Fibroblast of lung (primary cell): ENCODE data around the gene ATP6V0B. TPM values are rescaled to one million over a fixed set of nuclear protein-coding genes. Genes with fewer than 3 reads are reported as not detected.

Experiments used
- DNase-seq, 2 donors: peaks; one replicate each; pipeline versions ENCODE4 v3.0.0 to v3.0.0-alpha.2; 2010; ENCODE audit warnings: low read depth in 2 of 2
- H2AFZ ChIP-seq: 2 replicates; pipeline ENCODE4 v1.5.1; 2012; ENCODE audit warnings: low read length, control low read depth, inconsistent platforms
- H3K27ac ChIP-seq: 2 replicates; pipeline ENCODE4 v1.5.1; 2011; ENCODE audit warnings: low read length, control low read depth; ENCODE audit not compliant: insufficient read depth
- H3K27me3 ChIP-seq: 2 replicates; pipeline ENCODE4 v1.5.1; 2011; ENCODE audit warnings: mild to moderate bottlenecking, low read length; ENCODE audit not compliant: control insufficient read depth, insufficient read depth
- H3K36me3 ChIP-seq: 2 replicates; pipeline ENCODE4 v1.5.1; 2011; ENCODE audit warnings: low read length; ENCODE audit not compliant: control insufficient read depth, insufficient read depth
- H3K4me1 ChIP-seq: 2 replicates; pipeline ENCODE4 v1.5.1; 2011; ENCODE audit warnings: low read length; ENCODE audit not compliant: control insufficient read depth, insufficient read depth; ENCODE audit errors: extremely low read depth
- H3K4me2 ChIP-seq: 2 replicates; pipeline ENCODE4 v1.5.1; 2011; ENCODE audit warnings: low read length, control low read depth; ENCODE audit not compliant: insufficient read depth; ENCODE audit errors: extremely low read depth
- H3K4me3 ChIP-seq, 4 experiments: fragments of 200-600 bp in 1 of 4; sonication (generic) in 1 of 4; replicated peaks in 1 of 4; 2 replicates each; pipeline ENCODE4 v1.5.1; 2011 to 2016; ENCODE audit warnings: low read length in 4 of 4, low read depth in 3 of 4, mild to moderate bottlenecking in 3 of 4, control low read depth in 2 of 4, inconsistent platforms in 1 of 4, mixed read lengths in 1 of 4; ENCODE audit not compliant: insufficient read depth in 1 of 4; ENCODE audit errors: control extremely low read depth in 1 of 4
- H3K79me2 ChIP-seq: 2 replicates; pipeline ENCODE4 v1.5.1; 2012; ENCODE audit warnings: mild to moderate bottlenecking, low read length, inconsistent platforms; ENCODE audit not compliant: control insufficient read depth, insufficient read depth
- H3K9ac ChIP-seq: 2 replicates; pipeline ENCODE4 v1.5.1; 2011; ENCODE audit warnings: mild to moderate bottlenecking, low read length, control low read depth; ENCODE audit not compliant: insufficient read depth
- H3K9me3 ChIP-seq: 2 replicates; pipeline ENCODE4 v1.5.1; 2012; ENCODE audit warnings: low read depth, low read length; ENCODE audit not compliant: control insufficient read depth, insufficient read depth
- H4K20me1 ChIP-seq: 2 replicates; pipeline ENCODE4 v1.5.1; 2011; ENCODE audit warnings: low read length; ENCODE audit not compliant: control insufficient read depth, insufficient read depth; ENCODE audit errors: extremely low read depth
- EZH2 ChIP-seq: IDR thresholded peaks from 2 replicates; pipeline ENCODE4 v1.5.1; 2012; ENCODE audit warnings: low read length, control low read depth, mild to moderate bottlenecking; ENCODE audit errors: missing control alignments
- polyA plus RNA-seq, 2 donors: library from polyadenylated mRNA; depleted of rRNA in 1 of 2; stranded (reverse) in 1 of 2; unstranded in 1 of 2; fragments of >200 nt; gene quantifications; 2 replicates each; pipeline ENCODE4 v1.2.1, GENCODE V29; 2011 to 2012; ENCODE audit warnings: missing spikeins in 1 of 2
- total RNA-seq: library from RNA; depleted of rRNA; stranded (reverse); fragments of >200 nt; gene quantifications from 2 replicates; pipeline ENCODE4 v1.2.1, GENCODE V29; 2014
- TF ChIP-seq, protein P1 (sequence below), 2 donors: IDR thresholded peaks in 1 of 2; conservative IDR thresholded peaks in 1 of 2; 1 replicate in 1 of 2; 2 replicates in 1 of 2; pipeline ENCODE4 v1.5.1; 2011 to 2012; ENCODE audit warnings: low read length in 2 of 2, control low read depth in 1 of 2, inconsistent platforms in 1 of 2, low read depth in 1 of 2, mild to moderate bottlenecking in 1 of 2

ATP6V0B gene
- total and polyA plus RNA-seq, 2 donors (not counting 1 experiment from before 2014, with no cell fraction given), result 83.5 to 121 TPM

DNA sequence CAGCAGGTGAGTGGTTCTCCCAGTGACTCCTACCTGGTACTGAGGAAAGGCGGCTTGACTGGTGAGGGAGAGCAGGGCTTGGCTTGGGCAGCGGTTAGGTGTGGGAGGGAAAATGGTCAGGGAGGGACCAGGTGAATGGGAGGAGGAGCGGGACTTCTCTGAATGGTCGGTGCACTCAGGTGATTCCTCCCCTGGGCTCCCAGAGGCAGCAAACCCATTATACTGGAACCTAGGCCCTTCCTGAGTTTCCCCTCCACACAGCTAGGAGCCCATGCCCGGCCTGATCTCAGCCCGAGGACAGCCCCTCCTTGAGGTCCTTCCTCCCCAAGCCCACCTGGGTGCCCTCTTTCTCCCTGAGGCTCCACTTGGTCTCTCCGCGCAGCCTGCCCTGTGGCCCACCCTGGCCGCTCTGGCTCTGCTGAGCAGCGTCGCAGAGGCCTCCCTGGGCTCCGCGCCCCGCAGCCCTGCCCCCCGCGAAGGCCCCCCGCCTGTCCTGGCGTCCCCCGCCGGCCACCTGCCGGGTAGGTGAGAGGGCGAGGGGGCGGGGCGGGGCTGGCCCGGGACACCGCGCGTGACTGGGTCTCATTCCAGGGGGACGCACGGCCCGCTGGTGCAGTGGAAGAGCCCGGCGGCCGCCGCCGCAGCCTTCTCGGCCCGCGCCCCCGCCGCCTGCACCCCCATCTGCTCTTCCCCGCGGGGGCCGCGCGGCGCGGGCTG, 38.9 kb upstream of the ATP6V0B start:
- DNase-seq, result no peak
- no peaks in the 10 kb centered on the region for H3K27me3 ChIP-seq
- H3K9me3 ChIP-seq, result no peaks in the 10 kb centered on the region
- H3K79me2 ChIP-seq, result no peaks in the 10 kb centered on the region
- H3K4me3 ChIP-seq, result peak overlapping the region in 2 of 4 experiments; percentile 7 to 40
- TF ChIP-seq, protein P1, sequence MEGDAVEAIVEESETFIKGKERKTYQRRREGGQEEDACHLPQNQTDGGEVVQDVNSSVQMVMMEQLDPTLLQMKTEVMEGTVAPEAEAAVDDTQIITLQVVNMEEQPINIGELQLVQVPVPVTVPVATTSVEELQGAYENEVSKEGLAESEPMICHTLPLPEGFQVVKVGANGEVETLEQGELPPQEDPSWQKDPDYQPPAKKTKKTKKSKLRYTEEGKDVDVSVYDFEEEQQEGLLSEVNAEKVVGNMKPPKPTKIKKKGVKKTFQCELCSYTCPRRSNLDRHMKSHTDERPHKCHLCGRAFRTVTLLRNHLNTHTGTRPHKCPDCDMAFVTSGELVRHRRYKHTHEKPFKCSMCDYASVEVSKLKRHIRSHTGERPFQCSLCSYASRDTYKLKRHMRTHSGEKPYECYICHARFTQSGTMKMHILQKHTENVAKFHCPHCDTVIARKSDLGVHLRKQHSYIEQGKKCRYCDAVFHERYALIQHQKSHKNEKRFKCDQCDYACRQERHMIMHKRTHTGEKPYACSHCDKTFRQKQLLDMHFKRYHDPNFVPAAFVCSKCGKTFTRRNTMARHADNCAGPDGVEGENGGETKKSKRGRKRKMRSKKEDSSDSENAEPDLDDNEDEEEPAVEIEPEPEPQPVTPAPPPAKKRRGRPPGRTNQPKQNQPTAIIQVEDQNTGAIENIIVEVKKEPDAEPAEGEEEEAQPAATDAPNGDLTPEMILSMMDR (conservative IDR thresholded peaks at IDR 0.05 in 1 of 2, IDR thresholded peaks at IDR 0.05 in 1 of 2; ENCODE audit: low read depth in 1 of 2, low read length in 2 of 2), result no peak
- peak; percentile 28 for TF ChIP-seq EZH2
- H2AFZ ChIP-seq, result no peak overlapping the region
- H3K4me1 ChIP-seq, result peaks cover 9% of the 10 kb centered on the region
- H3K27ac ChIP-seq, result no peak overlapping the region
- H3K36me3 ChIP-seq, result no peaks in the 10 kb centered on the region
- no peak overlapping the region for H3K9ac ChIP-seq
- peak overlapping the region; percentile 44 for H3K4me2 ChIP-seq
- no peaks in the 10 kb centered on the region for H4K20me1 ChIP-seq

DNA sequence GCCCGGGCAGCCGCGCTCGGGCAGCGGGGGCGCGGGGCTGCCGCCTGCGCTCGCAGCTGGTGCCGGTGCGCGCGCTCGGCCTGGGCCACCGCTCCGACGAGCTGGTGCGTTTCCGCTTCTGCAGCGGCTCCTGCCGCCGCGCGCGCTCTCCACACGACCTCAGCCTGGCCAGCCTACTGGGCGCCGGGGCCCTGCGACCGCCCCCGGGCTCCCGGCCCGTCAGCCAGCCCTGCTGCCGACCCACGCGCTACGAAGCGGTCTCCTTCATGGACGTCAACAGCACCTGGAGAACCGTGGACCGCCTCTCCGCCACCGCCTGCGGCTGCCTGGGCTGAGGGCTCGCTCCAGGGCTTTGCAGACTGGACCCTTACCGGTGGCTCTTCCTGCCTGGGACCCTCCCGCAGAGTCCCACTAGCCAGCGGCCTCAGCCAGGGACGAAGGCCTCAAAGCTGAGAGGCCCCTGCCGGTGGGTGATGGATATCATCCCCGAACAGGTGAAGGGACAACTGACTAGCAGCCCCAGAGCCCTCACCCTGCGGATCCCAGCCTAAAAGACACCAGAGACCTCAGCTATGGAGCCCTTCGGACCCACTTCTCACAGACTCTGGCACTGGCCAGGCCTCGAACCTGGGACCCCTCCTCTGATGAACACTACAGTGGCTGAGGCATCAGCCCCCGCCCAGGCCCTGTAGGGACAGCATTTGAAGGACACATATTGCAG, 38.2 kb upstream of the ATP6V0B start:
- Histone ChIP-seq H3K79me2 (no peaks in the 10 kb centered on the region), H3K4me2 (no peak overlapping the region), H3K36me3 (no peaks in the 10 kb centered on the region), H3K9ac (no peak overlapping the region), H2AFZ (no peak overlapping the region), H3K27ac (no peak overlapping the region), H3K4me1 (peaks cover 9% of the 10 kb centered on the region), H4K20me1 (no peaks in the 10 kb centered on the region), H3K4me3 (peak overlapping the region in 2 of 4 experiments; percentile 6 to 33), H3K27me3 (no peaks in the 10 kb centered on the region), H3K9me3 (no peaks in the 10 kb centered on the region)
- TF ChIP-seq, protein P1 (conservative IDR thresholded peaks at IDR 0.05 in 1 of 2, IDR thresholded peaks at IDR 0.05 in 1 of 2; ENCODE audit: low read depth in 1 of 2, low read length in 2 of 2), result peak in 1 of 2 donors; percentile 7
- TF ChIP-seq EZH2, result no peak
- DNase-seq, result peak; percentile 21 to 45

DNA sequence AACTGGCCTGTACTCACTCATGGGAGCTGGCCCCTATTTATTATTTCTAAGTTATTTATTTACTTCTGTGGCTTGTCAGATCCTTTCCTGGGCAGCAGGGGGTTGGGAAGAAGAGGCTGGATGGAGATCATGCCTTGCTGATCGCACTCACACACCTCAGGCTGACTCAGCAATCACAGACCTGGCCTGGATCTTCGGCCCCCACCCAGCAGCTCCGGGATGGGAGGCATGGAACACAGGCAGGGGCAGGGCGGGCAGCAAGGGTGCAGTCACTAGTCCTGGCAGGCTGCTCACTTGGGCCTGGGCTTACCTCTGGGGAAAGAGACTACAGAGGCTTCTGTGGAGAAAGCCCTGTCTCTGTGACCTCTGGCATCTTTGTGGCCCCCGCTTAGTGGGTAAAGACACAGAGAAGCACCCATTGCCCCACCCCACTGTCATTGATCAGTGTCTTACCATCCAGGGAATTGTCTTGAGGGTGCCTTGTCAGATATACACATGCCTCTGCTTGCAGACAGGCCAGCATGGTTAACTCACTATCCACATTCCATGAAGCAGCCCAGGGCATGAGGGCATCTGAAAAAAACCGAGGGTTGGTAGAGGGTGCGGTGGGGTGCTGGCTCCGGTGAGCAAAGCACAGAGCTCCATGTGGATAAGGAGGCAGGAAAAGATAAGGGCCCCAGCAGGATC, 37.4 kb upstream of the ATP6V0B start:
- H3K27me3 ChIP-seq, result no peaks in the 10 kb centered on the region
- no peak overlapping the region for H2AFZ ChIP-seq
- H4K20me1 ChIP-seq, result no peaks in the 10 kb centered on the region
- TF ChIP-seq, protein P1 (conservative IDR thresholded peaks at IDR 0.05 in 1 of 2, IDR thresholded peaks at IDR 0.05 in 1 of 2; ENCODE audit: low read depth in 1 of 2, low read length in 2 of 2), result no peak
- no peak for TF ChIP-seq EZH2
- no peaks in the 10 kb centered on the region for H3K36me3 ChIP-seq
- no peak overlapping the region for H3K9ac ChIP-seq
- no peaks in the 10 kb centered on the region for H3K9me3 ChIP-seq
- peaks cover 9% of the 10 kb centered on the region for H3K4me1 ChIP-seq
- H3K4me2 ChIP-seq, result no peak overlapping the region
- H3K27ac ChIP-seq, result no peak overlapping the region
- H3K4me3 ChIP-seq, result no peak overlapping the region
- H3K79me2 ChIP-seq, result no peaks in the 10 kb centered on the region
- DNase-seq, result no peak
